Pancreas (tissue), 10 donors: Measurements from ENCODE around the gene BRSK1. TPM values are rescaled to one million over a fixed set of nuclear protein-coding genes. Genes with fewer than 3 reads are reported as not detected.

Experiments
- ATAC-seq, 4 donors: fragments of 200-7000 bp; cut with Tn5 transposase; one replicate each; pipeline versions ENCODE4 v1.8.0 to v1.9.1; 2020; ENCODE audit warnings: mild to moderate bottlenecking in 4 of 4, moderate library complexity in 4 of 4
- DNase-seq, 6 donors: peaks; one replicate each; pipeline ENCODE4 v3.0.0-alpha.2; 2020
- FAIRE-seq: peaks from 2 replicates; lab custom pipeline; 2012; peaks lifted over from hg19 to GRCh38; lab: Jason Lieb, UNC
- H3K27ac ChIP-seq, 4 donors: fragments of 200-600 bp; sonication (generic); 1 replicate in 3 of 4; 2 replicates in 1 of 4; pipeline versions ENCODE4 v1.5.0 to v1.8.0; 2020
- H3K27me3 ChIP-seq, 4 donors: fragments of 200-600 bp; one replicate each; pipeline ENCODE4 v1.8.0; 2021
- H3K36me3 ChIP-seq, 3 donors: fragments of 200-600 bp; sonication (generic) in 1 of 3; one replicate each; pipeline versions ENCODE4 v1.5.0 to v1.8.0; 2020 to 2021
- H3K4me1 ChIP-seq, 3 donors: fragments of 200-600 bp; one replicate each; pipeline ENCODE4 v1.8.0; 2021
- H3K4me3 ChIP-seq, 4 donors: fragments of 200-600 bp; sonication (generic) in 2 of 4; one replicate each; pipeline versions ENCODE4 v1.5.0 to v1.8.0; 2020 to 2021
- H3K9me3 ChIP-seq, 4 donors: fragments of 200-600 bp; one replicate each; pipeline ENCODE4 v1.8.0; 2021
- CTCF ChIP-seq, 4 donors: fragments of 200-600 bp; sonication (generic) in 3 of 4; IDR thresholded peaks; one replicate each; pipeline versions ENCODE4 v1.5.0 to v1.8.0; 2021; ENCODE audit warnings: antibody characterized with exemption in 4 of 4
- WGBS, 2 donors: extraction: QIAGEN DNeasy Blood & Tissue Kit; methylation state at CpG; one replicate each; pipeline ENCODE4 v1.1.7; 2013; 5-methylcytosine and 5-hydroxymethylcytosine counted together
- intact Hi-C, 3 donors: fragments of 100-400 bp; cut with DNase I; formaldehyde crosslinking; loops; one replicate each; pipeline versions ENCODE4 v1.11.1 to v1.14.2; 2022
- polyA plus RNA-seq, 2 donors: library from polyadenylated mRNA; stranded (reverse); fragments of 200-250 nt; gene quantifications; one replicate each; pipeline ENCODE4 v1.2.3, GENCODE V29; 2013
- total RNA-seq, 6 donors: library from RNA; stranded (reverse); fragmentation: NEBNext Ultra II Directional in 4 of 6; extraction: Animal tissue kit (Norgen Biotek cat#: 25700) in 4 of 6; gene quantifications; one replicate each; pipeline versions ENCODE4 v1.2.1 to v1.2.4, GENCODE V29; 2021 to 2023
- donor health status: healthy with polysubstance abuse.
- donor health status: DM: no; HTN: no; CAD: no; lungs with moderate emphysema.
- donor health status: DM: no; HTN: no; CAD: no.
- donor health status: control.
- donor health status: control.
- donor health status: Bipolar disorder and iron deficiency.
- donor health status: DM: yes; HTN: yes; CAD: no.
- donor health status: DM: no; HTN: no; CAD: no.
- donor health status: DM: no; HTN: no; CAD: no.
- donor health status: DM: yes; HTN: yes; CAD: no.

BRSK1 gene
- total and polyA plus RNA-seq, 8 donors: 0.46 to 9.2 (median 2.0) TPM

- no peaks in the 10 kb centered on the region for H3K36me3 ChIP-seq
- H3K4me3 ChIP-seq: peak overlapping the region in 1 of 4 donors; percentile 30
- H3K27me3 ChIP-seq: no peaks in the 10 kb centered on the region
- DNase-seq (no peak), ATAC-seq (no peak), FAIRE-seq (no peak)
- TF ChIP-seq CTCF (IDR thresholded peaks at IDR 0.05): no peak
- WGBS, 2 donors: 27 to 30% methylated on average over 14 to 16 of the region's 16 CpGs
- H3K4me1 ChIP-seq: peaks cover 0 to under 1% (median 0%) of the 10 kb centered on the region in 3 donors
- H3K9me3 ChIP-seq: no peaks in the 10 kb centered on the region
- intact Hi-C loops: no loop called here
- H3K27ac ChIP-seq: no peak overlapping the region
Measured at GRCh38 chr19:55284405-55285058, 735 bp downstream of the BRSK1 start.

- Histone ChIP-seq H3K27ac (no peak overlapping the region), H3K9me3 (no peaks in the 10 kb centered on the region), H3K36me3 (no peaks in the 10 kb centered on the region), H3K4me1 (no peaks in the 10 kb centered on the region), H3K4me3 (no peak overlapping the region), H3K27me3 (no peaks in the 10 kb centered on the region)
- intact Hi-C loops: no loop called here
- no peak for TF ChIP-seq CTCF (IDR thresholded peaks at IDR 0.05)
- no peak for ATAC-seq
- peak in 1 of 6 donors; percentile 77 for DNase-seq
- WGBS, 2 donors: 57 to 61% methylated on average over 15 to 18 of the region's 18 CpGs
- no peak for FAIRE-seq
Measured at GRCh38 chr19:55285229-55285890, 1.6 kb downstream of the BRSK1 start.

- Histone ChIP-seq H3K27me3 (no peaks in the 10 kb centered on the region), H3K4me3 (no peak overlapping the region), H3K4me1 (no peaks in the 10 kb centered on the region), H3K9me3 (no peaks in the 10 kb centered on the region), H3K36me3 (no peaks in the 10 kb centered on the region), H3K27ac (no peak overlapping the region)
- WGBS, 2 donors: 76 to 87% methylated on average over 21 of the region's 21 CpGs
- no peak for ATAC-seq
- no peak for TF ChIP-seq CTCF (IDR thresholded peaks at IDR 0.05)
- no peak for FAIRE-seq
- intact Hi-C loops: no loop called here
- no peak for DNase-seq
Measured at GRCh38 chr19:55287361-55288079, 3.7 kb downstream of the BRSK1 start.

GRCh38 chr19:55289117-55289796, 5.5 kb downstream of the BRSK1 start:
- Histone ChIP-seq H3K36me3 (no peaks in the 10 kb centered on the region), H3K9me3 (no peaks in the 10 kb centered on the region), H3K4me1 (no peaks in the 10 kb centered on the region), H3K27me3 (no peaks in the 10 kb centered on the region), H3K27ac (no peak overlapping the region), H3K4me3 (no peak overlapping the region)
- FAIRE-seq: no peak
- ATAC-seq: no peak
- no peak for DNase-seq
- 84 to 92% methylated on average over 9 of the region's 9 CpGs for WGBS, 2 donors
- intact Hi-C loops: no loop called here
- no peak for TF ChIP-seq CTCF (IDR thresholded peaks at IDR 0.05)
